ENCODE measurements around the gene PPP2R1B. TPM values are rescaled to one million over a fixed set of nuclear protein-coding genes. Genes with fewer than 3 reads are reported as not detected.

PPP2R1B gene
- total RNA-seq, 2 experiments from 2014 or later: 34.5 to 39.2 TPM

DNA sequence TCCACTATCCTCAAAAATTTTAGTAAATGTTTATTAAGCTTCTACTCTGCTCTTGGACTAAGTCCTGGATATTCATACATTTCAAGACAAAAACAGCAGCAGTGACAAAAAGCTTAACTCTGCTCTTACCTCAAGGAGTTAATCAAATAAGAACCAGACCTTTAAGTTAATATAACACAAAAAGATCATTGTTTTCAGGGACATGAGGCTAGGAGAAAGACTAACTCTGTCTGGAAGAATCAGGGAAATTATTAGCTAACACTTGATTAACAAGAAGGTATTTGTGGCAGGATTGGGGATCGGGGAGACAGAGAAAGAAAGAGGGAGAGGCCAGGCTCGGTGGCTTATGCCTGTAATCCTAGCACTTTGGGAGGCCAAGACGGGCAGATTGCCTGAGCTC lies 74.4 kb downstream of the PPP2R1B start:
- Histone ChIP-seq H3K27ac (ENCODE audit: low read depth in 1 of 2, low read length in 2 of 2) (no peak overlapping the region), H3K27me3 (ENCODE audit: control insufficient read depth in 1 of 2, insufficient read depth in 2 of 2, low read length in 2 of 2) (no peaks in the 10 kb centered on the region), H3K4me3 (ENCODE audit: low read length) (no peak overlapping the region), H3K36me3 (ENCODE audit: insufficient read depth, low read length) (peaks cover 15% of the 10 kb centered on the region), H3K9me3 (ENCODE audit: control insufficient read depth in 1 of 2, insufficient read depth in 1 of 2, low read length in 2 of 2) (no peaks in the 10 kb centered on the region), H3K4me1 (ENCODE audit: insufficient read depth, low read length) (no peaks in the 10 kb centered on the region)
- H3K9me3 Mint-ChIP-seq: no peaks in the 10 kb centered on the region
- intact Hi-C loops (cut with DNase I, micrococcal nuclease): no loop called here
- H3K4me3 Mint-ChIP-seq: no peak overlapping the region
- DNase-seq (no peak), ATAC-seq (ENCODE audit: poor library complexity) (no peak)
- ChIA-PET CTCF (interaction anchor here (1.3 kb wide), 1 partner anchor 31 kb away, joined by 3 read pairs; no protein-coding TSS in a partner anchor), POLR2A (no interaction called here)
- H3K27me3 Mint-ChIP-seq: no peaks in the 10 kb centered on the region
- TF ChIP-seq, protein P1, sequence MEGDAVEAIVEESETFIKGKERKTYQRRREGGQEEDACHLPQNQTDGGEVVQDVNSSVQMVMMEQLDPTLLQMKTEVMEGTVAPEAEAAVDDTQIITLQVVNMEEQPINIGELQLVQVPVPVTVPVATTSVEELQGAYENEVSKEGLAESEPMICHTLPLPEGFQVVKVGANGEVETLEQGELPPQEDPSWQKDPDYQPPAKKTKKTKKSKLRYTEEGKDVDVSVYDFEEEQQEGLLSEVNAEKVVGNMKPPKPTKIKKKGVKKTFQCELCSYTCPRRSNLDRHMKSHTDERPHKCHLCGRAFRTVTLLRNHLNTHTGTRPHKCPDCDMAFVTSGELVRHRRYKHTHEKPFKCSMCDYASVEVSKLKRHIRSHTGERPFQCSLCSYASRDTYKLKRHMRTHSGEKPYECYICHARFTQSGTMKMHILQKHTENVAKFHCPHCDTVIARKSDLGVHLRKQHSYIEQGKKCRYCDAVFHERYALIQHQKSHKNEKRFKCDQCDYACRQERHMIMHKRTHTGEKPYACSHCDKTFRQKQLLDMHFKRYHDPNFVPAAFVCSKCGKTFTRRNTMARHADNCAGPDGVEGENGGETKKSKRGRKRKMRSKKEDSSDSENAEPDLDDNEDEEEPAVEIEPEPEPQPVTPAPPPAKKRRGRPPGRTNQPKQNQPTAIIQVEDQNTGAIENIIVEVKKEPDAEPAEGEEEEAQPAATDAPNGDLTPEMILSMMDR (IDR thresholded peaks at IDR 0.05): no peak
- no peak overlapping the region for H3K27ac Mint-ChIP-seq
- no peaks in the 10 kb centered on the region for H3K4me1 Mint-ChIP-seq (ENCODE audit: low read depth)
- peaks cover 46% of the 10 kb centered on the region for H3K36me3 Mint-ChIP-seq (ENCODE audit: low read depth)

DNA sequence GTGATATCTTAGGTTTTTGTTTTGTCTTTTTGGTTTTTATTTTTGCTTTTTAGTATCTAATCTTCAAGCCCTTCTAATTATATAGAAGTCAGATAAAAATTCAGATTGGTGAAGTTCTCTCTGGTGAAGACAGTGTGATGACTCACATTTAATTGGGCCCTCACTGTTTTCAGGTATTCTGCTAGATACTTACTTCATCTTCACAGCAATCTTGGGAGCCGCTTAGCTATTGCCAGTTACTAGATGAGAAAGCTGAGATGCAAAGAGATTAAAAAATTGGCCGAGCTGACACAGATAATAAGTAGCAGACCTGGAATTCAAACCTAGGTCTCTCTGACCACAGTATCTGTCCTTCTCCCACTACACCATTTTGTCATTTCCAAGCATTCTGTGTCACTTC lies 75.0 kb downstream of the PPP2R1B start:
- H3K27ac ChIP-seq (ENCODE audit: low read depth in 1 of 2, low read length in 2 of 2): no peak overlapping the region
- H3K9me3 Mint-ChIP-seq: no peaks in the 10 kb centered on the region
- H3K4me3 Mint-ChIP-seq: no peak overlapping the region
- H3K27me3 ChIP-seq (ENCODE audit: control insufficient read depth in 1 of 2, insufficient read depth in 2 of 2, low read length in 2 of 2): no peaks in the 10 kb centered on the region
- H3K9me3 ChIP-seq (ENCODE audit: control insufficient read depth in 1 of 2, insufficient read depth in 1 of 2, low read length in 2 of 2): no peaks in the 10 kb centered on the region
- ATAC-seq (ENCODE audit: poor library complexity) (no peak), DNase-seq (no peak)
- H3K4me3 ChIP-seq (ENCODE audit: low read length): no peak overlapping the region
- H3K4me1 Mint-ChIP-seq (ENCODE audit: low read depth): no peaks in the 10 kb centered on the region
- POLR2A ChIA-PET: no interaction called here
- H3K27ac Mint-ChIP-seq: no peak overlapping the region
- CTCF ChIA-PET: interaction anchor here (0.6 to 1.3 kb wide), 2 partner anchors 31 to 1599 kb away, joined by 3 read pairs; no protein-coding TSS in a partner anchor
- no peaks in the 10 kb centered on the region for H3K4me1 ChIP-seq (ENCODE audit: insufficient read depth, low read length)
- intact Hi-C loops (cut with DNase I, micrococcal nuclease): no loop called here
- H3K27me3 Mint-ChIP-seq: no peaks in the 10 kb centered on the region
- H3K36me3 Mint-ChIP-seq (ENCODE audit: low read depth): peaks cover 52% of the 10 kb centered on the region
- TF ChIP-seq, protein P1 (IDR thresholded peaks at IDR 0.05): no peak
- H3K36me3 ChIP-seq (ENCODE audit: insufficient read depth, low read length): peaks cover 15% of the 10 kb centered on the region

DNA sequence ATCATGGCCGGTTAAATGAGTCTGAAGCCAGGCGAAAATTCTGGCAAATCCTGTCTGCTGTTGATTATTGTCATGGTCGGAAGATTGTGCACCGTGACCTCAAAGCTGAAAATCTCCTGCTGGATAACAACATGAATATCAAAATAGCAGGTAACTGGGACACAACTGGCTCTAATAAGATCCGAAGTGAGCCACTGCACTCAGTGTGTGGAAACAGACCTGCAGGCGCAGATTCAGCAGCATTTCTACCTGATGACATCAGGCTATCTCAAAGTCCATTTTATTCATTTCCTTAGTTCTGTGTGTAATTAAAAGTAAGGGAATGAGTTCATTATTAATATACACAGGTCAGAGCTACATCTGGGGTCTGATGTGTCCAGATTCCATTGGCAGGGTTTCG lies 78.2 kb downstream of the PPP2R1B start:
- intact Hi-C loops (cut with DNase I, micrococcal nuclease): no loop called here
- H3K9me3 ChIP-seq (ENCODE audit: control insufficient read depth in 1 of 2, insufficient read depth in 1 of 2, low read length in 2 of 2): no peaks in the 10 kb centered on the region
- H3K27ac ChIP-seq (ENCODE audit: low read depth in 1 of 2, low read length in 2 of 2): no peak overlapping the region
- peaks cover 15% of the 10 kb centered on the region for H3K36me3 ChIP-seq (ENCODE audit: insufficient read depth, low read length)
- Mint-ChIP-seq H3K4me1 (ENCODE audit: low read depth) (no peaks in the 10 kb centered on the region), H3K9me3 (no peaks in the 10 kb centered on the region), H3K36me3 (ENCODE audit: low read depth) (peaks cover 53% of the 10 kb centered on the region), H3K27ac (no peak overlapping the region), H3K27me3 (no peaks in the 10 kb centered on the region), H3K4me3 (no peak overlapping the region)
- CTCF ChIA-PET: no interaction called here
- POLR2A ChIA-PET: no interaction called here
- TF ChIP-seq, protein P1 (IDR thresholded peaks at IDR 0.05): no peak
- no peak overlapping the region for H3K4me3 ChIP-seq (ENCODE audit: low read length)
- no peaks in the 10 kb centered on the region for H3K27me3 ChIP-seq (ENCODE audit: control insufficient read depth in 1 of 2, insufficient read depth in 2 of 2, low read length in 2 of 2)
- H3K4me1 ChIP-seq (ENCODE audit: insufficient read depth, low read length): no peaks in the 10 kb centered on the region
- DNase-seq (no peak), ATAC-seq (ENCODE audit: poor library complexity) (no peak)

All from CD4-positive, alpha-beta T cell (primary cell).